HS-27A (cell line): ENCODE measurements around the gene CLEC16A.
"Not testable (repeated sequence)": the region's sequence is repeated elsewhere in the genome, so short reads cannot be mapped to it uniquely, and the experiment has no call there.

Experiments
- DNase-seq: peaks from one replicate; pipeline ENCODE4 v3.0.0-alpha.2; 2012; ENCODE audit warnings: low read depth, missing footprints

Gene CLEC16A

GRCh38 chr16:11202260-11203091 lies 258.1 kb downstream of the CLEC16A start:
- DNase-seq: peak; percentile 35

GRCh38 chr16:11203111-11203623 lies 258.8 kb downstream of the CLEC16A start:
- DNase-seq: no peak

- no peak for DNase-seq
Measured at GRCh38 chr16:11204513-11205047, 260.2 kb downstream of the CLEC16A start.

- DNase-seq: no peak
Measured at GRCh38 chr16:11205065-11205699, 260.8 kb downstream of the CLEC16A start.

- DNase-seq: no peak
Measured at GRCh38 chr16:11205754-11206581, 261.6 kb downstream of the CLEC16A start.

GRCh38 chr16:11207646-11208045 lies 263.3 kb downstream of the CLEC16A start:
- DNase-seq: no peak

- no peak for DNase-seq
Measured at GRCh38 chr16:11208916-11209665, 264.7 kb downstream of the CLEC16A start.

- no peak for DNase-seq
Measured at GRCh38 chr16:11210260-11210659, 265.9 kb downstream of the CLEC16A start.

- no peak for DNase-seq
Measured at GRCh38 chr16:11211061-11211976, 267.0 kb downstream of the CLEC16A start.

GRCh38 chr16:11211977-11212797 lies 267.8 kb downstream of the CLEC16A start:
- DNase-seq: no peak

GRCh38 chr16:11212798-11213196 lies 268.4 kb downstream of the CLEC16A start:
- no peak for DNase-seq

GRCh38 chr16:11213373-11213772 lies 269.0 kb downstream of the CLEC16A start:
- DNase-seq: no peak

GRCh38 chr16:11213799-11214198 lies 269.4 kb downstream of the CLEC16A start:
- no peak for DNase-seq

- DNase-seq: no peak
Measured at GRCh38 chr16:11215935-11216556, 271.7 kb downstream of the CLEC16A start.

GRCh38 chr16:11217651-11218603 lies 273.6 kb downstream of the CLEC16A start:
- no peak for DNase-seq

- no peak for DNase-seq
Measured at GRCh38 chr16:11218604-11218962, 274.2 kb downstream of the CLEC16A start.

- DNase-seq: no peak
Measured at GRCh38 chr16:11219178-11219577, 274.8 kb downstream of the CLEC16A start.

- not testable (repeated sequence) for DNase-seq
Measured at GRCh38 chr16:11220507-11220906, 276.1 kb downstream of the CLEC16A start.
